Heart left ventricle (tissue), 16 donors: ENCODE data around the gene TBX2. TPM values are rescaled to one million over a fixed set of nuclear protein-coding genes. Genes with fewer than 3 reads are reported as not detected.

Experiments used
- ATAC-seq, 4 donors: fragments of 200-7000 bp; cut with Tn5 transposase; one replicate each; pipeline ENCODE4 v1.9.1; 2020 to 2022; ENCODE audit warnings: moderate library complexity in 4 of 4, mild to moderate bottlenecking in 3 of 4, moderate number of reproducible peaks in 1 of 4
- DNase-seq, 5 donors: peaks; one replicate each; pipeline ENCODE4 v3.0.0-alpha.2; 2020
- H3K27ac ChIP-seq, 12 donors: fragments of 200-600 bp; sonication (generic) in 4 of 12; one replicate each; pipeline versions ENCODE4 v1.5.0 to v1.8.0; 2016 to 2022; ENCODE audit warnings: mild to moderate bottlenecking in 2 of 12
- H3K27me3 ChIP-seq, 9 donors: fragments of 200-600 bp; sonication (generic) in 2 of 9; one replicate each; pipeline versions ENCODE4 v1.5.1 to v1.8.0; 2016 to 2022; ENCODE audit warnings: mild to moderate bottlenecking in 3 of 9
- H3K36me3 ChIP-seq, 9 donors: fragments of 200-600 bp; sonication (generic) in 2 of 9; one replicate each; pipeline versions ENCODE4 v1.5.0 to v1.8.0; 2018 to 2022; ENCODE audit warnings: mild to moderate bottlenecking in 2 of 9
- H3K4me1 ChIP-seq, 12 donors: fragments of 200-600 bp; sonication (generic) in 4 of 12; one replicate each; pipeline versions ENCODE4 v1.5.0 to v1.8.0; 2016 to 2022; ENCODE audit warnings: mild to moderate bottlenecking in 3 of 12
- H3K4me3 ChIP-seq, 12 donors: fragments of 200-600 bp; sonication (generic) in 4 of 12; one replicate each; pipeline versions ENCODE4 v1.5.0 to v1.8.0; 2017 to 2022; ENCODE audit warnings: mild to moderate bottlenecking in 9 of 12, moderate library complexity in 4 of 12
- H3K9me3 ChIP-seq, 12 donors: fragments of 200-600 bp; sonication (generic) in 4 of 12; one replicate each; pipeline versions ENCODE4 v1.5.0 to v1.8.0; 2016 to 2022; ENCODE audit warnings: mild to moderate bottlenecking in 1 of 12
- POLR2A ChIP-seq, 2 donors: fragments of 450-650 bp; IDR thresholded peaks; one replicate each; pipeline ENCODE4 v1.6.1; 2017; ENCODE audit warnings: antibody characterized with exemption in 2 of 2, mild to moderate bottlenecking in 2 of 2, moderate library complexity in 2 of 2
- WGBS, 4 donors: extraction: QIAGEN DNeasy Blood & Tissue Kit in 2 of 4; methylation state at CpG; one replicate each; pipeline versions ENCODE4 v1.1.5 to v1.1.7; 2013 to 2018; 5-methylcytosine and 5-hydroxymethylcytosine counted together
- intact Hi-C, 10 donors: fragments of 100-400 bp; cut with DNase I; formaldehyde crosslinking; loops; one replicate each; pipeline versions ENCODE4 v1.11.1 to v1.14.2; 2022
- polyA plus RNA-seq, 2 donors: library from polyadenylated mRNA; stranded (reverse); fragments of 200-250 nt; gene quantifications; one replicate each; pipeline ENCODE4 v1.2.3, GENCODE V29; 2013
- total RNA-seq, 9 donors: library from RNA; depleted of rRNA in 2 of 9; stranded (reverse); fragments of >200 nt in 2 of 9; fragmentation: NEBNext Ultra II Directional in 3 of 9; extraction: Animal tissue kit (Norgen Biotek cat#: 25700) in 3 of 9; gene quantifications; one replicate each; pipeline versions ENCODE4 v1.1.0 to v1.2.4, GENCODE V29; 2016 to 2023
- TF ChIP-seq, protein P1 (sequence below), 12 donors: fragments of 200-600 bp; sonication (generic) in 4 of 12; IDR thresholded peaks; one replicate each; pipeline versions ENCODE4 v1.5.0 to v1.8.0; 2018 to 2022; ENCODE audit warnings: antibody characterized with exemption in 12 of 12, mild to moderate bottlenecking in 5 of 12
- donor health status: ischemic (EF 13 %, LVEDD 7.1; RV severe dilation, severe dysfunction).
- donor health status: healthy with polysubstance abuse.
- donor health status: DM: no; HTN: yes; CAD: no.
- donor health status: DM: no; HTN: no; CAD: no.
- donor health status: ischemic (EF 25% LVEDD 6.9; RV normal size, moderate dysfunction).
- donor health status: ischemic (EF 25% LVEDD 5.7; RV mildly dilated, moderate dysfunction).
- donor health status: healthy.
- donor health status: DM: yes; HTN: yes; CAD: no.
- donor health status: ischemic (EF 35%, LVEDD 5.7; RV mildly dilated, moderate dysfunction).
- donor health status: nonischemic (EF 11% LVEDD 7.7; RV severe dilation, severe dysfunction).
- donor health status: DM: yes; HTN: yes; CAD: no.
- donor health status: PGD.
- donor health status: ischemic (EF 29% LVEDD 5.4; RV normal size, mild dysfunction).
- donor health status: nonischemic (EF 23%, LVEDD 6.1; RV moderate dilation, normal function).

TBX2 gene
- total and polyA plus RNA-seq, 11 donors = 7.0 to 23.0 (median 13.4) TPM

GRCh38 chr17:61379457-61380216 lies 20.0 kb upstream of the TBX2 start:
- TF ChIP-seq, protein P1, sequence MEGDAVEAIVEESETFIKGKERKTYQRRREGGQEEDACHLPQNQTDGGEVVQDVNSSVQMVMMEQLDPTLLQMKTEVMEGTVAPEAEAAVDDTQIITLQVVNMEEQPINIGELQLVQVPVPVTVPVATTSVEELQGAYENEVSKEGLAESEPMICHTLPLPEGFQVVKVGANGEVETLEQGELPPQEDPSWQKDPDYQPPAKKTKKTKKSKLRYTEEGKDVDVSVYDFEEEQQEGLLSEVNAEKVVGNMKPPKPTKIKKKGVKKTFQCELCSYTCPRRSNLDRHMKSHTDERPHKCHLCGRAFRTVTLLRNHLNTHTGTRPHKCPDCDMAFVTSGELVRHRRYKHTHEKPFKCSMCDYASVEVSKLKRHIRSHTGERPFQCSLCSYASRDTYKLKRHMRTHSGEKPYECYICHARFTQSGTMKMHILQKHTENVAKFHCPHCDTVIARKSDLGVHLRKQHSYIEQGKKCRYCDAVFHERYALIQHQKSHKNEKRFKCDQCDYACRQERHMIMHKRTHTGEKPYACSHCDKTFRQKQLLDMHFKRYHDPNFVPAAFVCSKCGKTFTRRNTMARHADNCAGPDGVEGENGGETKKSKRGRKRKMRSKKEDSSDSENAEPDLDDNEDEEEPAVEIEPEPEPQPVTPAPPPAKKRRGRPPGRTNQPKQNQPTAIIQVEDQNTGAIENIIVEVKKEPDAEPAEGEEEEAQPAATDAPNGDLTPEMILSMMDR (IDR thresholded peaks at IDR 0.05) = no peak
- TF ChIP-seq POLR2A (IDR thresholded peaks at IDR 0.05) = no peak
- intact Hi-C loops = loop anchor here in 2 of 10 donors (10.0 kb wide), 2 partner anchors 175 to 655 kb away; no protein-coding TSS in a partner anchor
- Histone ChIP-seq H3K4me3 (no peak overlapping the region), H3K9me3 (no peaks in the 10 kb centered on the region), H3K27me3 (no peaks in the 10 kb centered on the region), H3K4me1 (peaks cover 0 to 33% (median 2%) of the 10 kb centered on the region in 12 donors), H3K27ac (peak overlapping the region in 6 of 12 donors; percentile 9 to 49 (median 28)), H3K36me3 (no peaks in the 10 kb centered on the region)
- 85 to 90% (median 88%) methylated on average over 21 of the region's 21 CpGs for WGBS, 4 donors
- ATAC-seq (no peak), DNase-seq (no peak)

- no peaks in the 10 kb centered on the region for H3K27me3 ChIP-seq
- H3K36me3 ChIP-seq = no peaks in the 10 kb centered on the region
- DNase-seq = no peak
- TF ChIP-seq, protein P1 (IDR thresholded peaks at IDR 0.05) = no peak
- TF ChIP-seq POLR2A (IDR thresholded peaks at IDR 0.05) = no peak
- intact Hi-C loops = loop anchor here in 2 of 10 donors (10.0 kb wide), 2 partner anchors 176 to 656 kb away; no protein-coding TSS in a partner anchor
- 81 to 89% (median 85%) methylated on average over 10 of the region's 10 CpGs for WGBS, 4 donors
- peaks cover 0 to 35% (median 2%) of the 10 kb centered on the region in 12 donors for H3K4me1 ChIP-seq
- peak overlapping the region in 3 of 12 donors; percentile 9 to 49 (median 17) for H3K27ac ChIP-seq
- ATAC-seq = no peak
- H3K9me3 ChIP-seq = no peaks in the 10 kb centered on the region
- no peak overlapping the region for H3K4me3 ChIP-seq
Observed at GRCh38 chr17:61380217-61380835, 19.3 kb upstream of the TBX2 start.

GRCh38 chr17:61380836-61381525 lies 18.7 kb upstream of the TBX2 start:
- Histone ChIP-seq H3K4me1 (peaks cover 0 to 35% (median 2%) of the 10 kb centered on the region in 12 donors), H3K9me3 (no peaks in the 10 kb centered on the region), H3K4me3 (no peak overlapping the region), H3K27me3 (no peaks in the 10 kb centered on the region), H3K36me3 (no peaks in the 10 kb centered on the region), H3K27ac (peak overlapping the region in 1 of 12 donors; percentile 9)
- TF ChIP-seq, protein P1 (IDR thresholded peaks at IDR 0.05) = no peak
- no peak for TF ChIP-seq POLR2A (IDR thresholded peaks at IDR 0.05)
- no peak for DNase-seq
- ATAC-seq = no peak
- WGBS, 4 donors = 84 to 90% (median 88%) methylated on average over 18 of the region's 18 CpGs
- intact Hi-C loops = loop anchor here in 2 of 10 donors (10.0 kb wide), 2 partner anchors 176 to 656 kb away; no protein-coding TSS in a partner anchor
